Vein endothelial cell (primary cell): ENCODE results near the gene ZNF579. TPM values are rescaled to one million over a fixed set of nuclear protein-coding genes. Genes with fewer than 3 reads are reported as not detected.

Experiments used
- total RNA-seq: library from RNA; depleted of rRNA; stranded (reverse); fragments of >200 nt; gene quantifications from 2 replicates; pipeline ENCODE4 v1.2.3, GENCODE V29; 2012

The ZNF579 gene
- total RNA-seq = 5.1 and 11.8 TPM in 2 replicates

GRCh38 chr19:55580628-55581144, at the start of gene ZNF579:
Gene ZNF579 (minus strand): TSS chr19:55580848. CDS start chr19:55579639, 1,209 bp downstream.

DNA sequence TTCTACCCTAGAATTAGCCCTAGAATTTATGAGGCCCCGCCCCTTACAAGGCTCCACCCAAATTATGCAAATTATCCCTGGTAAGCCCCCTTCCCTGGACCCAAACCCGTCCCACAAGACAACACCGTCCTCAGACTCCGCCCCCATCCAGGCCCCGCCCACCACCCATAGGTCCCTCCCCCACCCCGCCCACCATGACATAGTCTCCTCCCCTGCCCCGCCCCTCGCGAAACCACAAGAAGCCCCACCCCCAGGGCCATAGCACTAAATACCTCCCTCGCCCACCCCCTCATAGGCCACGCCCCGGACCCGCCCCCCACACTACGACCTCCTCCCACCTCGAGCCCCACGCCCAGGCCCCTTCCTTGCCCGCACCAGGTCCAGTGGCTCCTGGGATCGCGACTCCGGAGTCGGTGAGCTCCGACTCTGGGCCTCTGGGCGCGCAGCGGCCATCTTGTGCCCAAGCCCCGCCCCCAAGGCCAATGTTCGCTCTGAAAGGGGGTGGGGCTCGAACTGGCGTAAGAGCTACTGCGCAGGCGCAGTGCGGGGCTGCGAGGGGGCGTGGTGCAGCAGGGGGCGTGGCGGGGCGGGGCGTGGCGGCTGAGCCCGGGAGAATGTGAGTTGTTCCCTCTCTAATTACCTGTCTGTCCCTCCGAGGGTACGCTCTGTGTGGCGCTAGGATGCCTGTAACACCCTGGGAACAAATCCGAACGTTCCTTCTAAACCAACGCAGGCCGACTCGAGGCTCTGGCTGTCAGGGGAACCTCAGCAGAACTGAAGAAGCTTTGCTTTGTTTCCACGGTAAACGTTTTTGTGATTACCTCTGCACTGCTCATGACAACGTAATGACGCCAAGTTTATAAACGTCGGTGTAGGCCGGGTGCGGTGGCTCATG, 43.7 kb upstream of the ZNF579 start, which contains the start of gene ZNF784:
TSS of gene ZNF784 (minus strand) at position 458 of the 895 bp plus-strand sequence. CDS start at position 453, 5 bp downstream.

GRCh38 chr19:55605637-55606470, 25.2 kb upstream of the ZNF579 start, which contains the start of gene ZNF865:
Gene ZNF865 (plus strand): TSS chr19:55605647. CDS start chr19:55613619, 7,972 bp downstream.

DNA sequence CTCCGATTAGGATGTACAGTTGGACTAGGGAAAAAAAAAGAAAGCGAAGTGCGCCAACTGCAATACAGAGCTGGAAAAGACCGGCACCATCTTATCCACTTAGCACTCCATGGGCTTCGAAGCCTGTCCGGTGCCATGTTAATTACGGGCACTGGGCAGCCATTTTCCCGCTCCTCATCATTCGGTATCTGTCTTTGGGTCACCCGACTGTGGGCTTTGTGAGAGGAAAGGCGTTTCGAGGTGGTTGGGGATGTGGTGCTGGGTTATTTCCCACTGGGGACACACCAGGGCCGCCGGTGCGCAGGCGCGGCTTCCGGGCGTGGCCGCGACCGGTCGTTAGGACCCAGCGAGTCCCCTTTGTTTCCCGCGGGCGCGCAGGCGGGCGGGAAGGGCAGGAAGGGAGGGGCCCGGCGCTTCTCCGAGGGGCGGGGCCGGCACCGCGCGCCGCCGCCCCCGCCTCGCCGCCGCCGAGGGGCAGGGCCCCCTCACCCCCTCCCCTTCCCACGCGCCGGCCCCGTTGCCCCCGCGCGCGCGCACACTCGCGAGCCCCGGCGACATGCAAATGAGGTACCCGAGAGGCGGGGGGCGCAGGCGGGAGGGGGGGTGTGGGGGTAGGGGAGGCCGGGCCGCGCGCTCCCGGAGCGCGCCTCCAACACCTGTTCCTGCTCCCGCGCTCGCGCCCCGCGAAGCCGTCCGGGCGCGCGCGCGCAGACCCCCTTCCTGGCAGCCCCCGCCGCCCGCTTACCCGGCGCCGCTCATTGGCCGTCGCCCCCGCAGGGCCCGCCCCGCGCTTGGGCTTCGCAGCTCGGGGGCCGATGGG, 19.4 kb upstream of the ZNF579 start, which contains the start of gene ZNF524:
TSS of gene ZNF524 (plus strand) at position 447 of the 820 bp plus-strand sequence. CDS start 1,825 bp downstream, outside the sequence.

DNA sequence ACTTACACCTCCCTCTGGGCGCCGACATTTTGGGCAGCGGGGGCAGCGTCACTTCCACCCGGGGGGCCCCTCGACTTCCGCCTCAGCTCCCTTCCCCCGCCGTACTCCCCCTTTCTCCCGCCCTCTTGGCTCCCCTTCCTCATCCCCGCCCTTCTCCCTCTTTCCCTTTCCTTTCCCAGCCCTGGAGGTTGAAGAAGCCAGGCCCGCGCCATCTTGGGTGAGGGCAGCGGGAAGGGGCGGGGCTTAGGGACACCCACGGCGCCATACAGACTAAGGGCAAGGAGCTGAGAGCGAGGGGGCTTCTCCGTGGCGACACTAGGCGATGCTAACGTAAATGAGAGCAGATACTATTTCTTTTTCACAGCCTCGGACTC, 18.8 kb upstream of the ZNF579 start, which contains the start of gene FIZ1:
TSS of gene FIZ1 (minus strand) at position 50 of the 374 bp plus-strand sequence. CDS start 1,652 bp downstream, outside the sequence.

DNA sequence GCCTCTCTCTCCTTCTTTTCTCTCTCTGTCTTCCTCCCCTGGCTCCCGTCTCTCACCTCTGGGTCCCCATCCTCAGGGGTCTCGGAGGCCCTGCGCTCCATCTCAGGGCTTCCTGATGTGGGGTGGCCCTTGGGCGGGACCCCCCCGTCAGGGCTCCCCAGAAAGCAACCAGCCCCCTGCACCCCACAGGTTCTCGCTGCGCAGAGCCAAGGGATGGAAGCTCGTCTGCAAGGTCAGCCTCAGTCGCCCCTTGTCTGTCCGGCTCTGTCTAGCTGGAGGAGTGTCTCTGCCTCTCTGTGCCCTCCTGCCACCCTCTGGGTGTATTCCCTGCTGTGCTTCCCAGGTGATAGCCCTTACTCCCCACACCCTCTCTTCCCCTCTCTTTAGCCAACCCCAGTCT, 35.2 kb downstream of the ZNF579 start, which contains the start of gene SBK3:
TSS of gene SBK3 (minus strand) at position 101 of the 400 bp plus-strand sequence. CDS start at position 101, 0 bp downstream.

DNA sequence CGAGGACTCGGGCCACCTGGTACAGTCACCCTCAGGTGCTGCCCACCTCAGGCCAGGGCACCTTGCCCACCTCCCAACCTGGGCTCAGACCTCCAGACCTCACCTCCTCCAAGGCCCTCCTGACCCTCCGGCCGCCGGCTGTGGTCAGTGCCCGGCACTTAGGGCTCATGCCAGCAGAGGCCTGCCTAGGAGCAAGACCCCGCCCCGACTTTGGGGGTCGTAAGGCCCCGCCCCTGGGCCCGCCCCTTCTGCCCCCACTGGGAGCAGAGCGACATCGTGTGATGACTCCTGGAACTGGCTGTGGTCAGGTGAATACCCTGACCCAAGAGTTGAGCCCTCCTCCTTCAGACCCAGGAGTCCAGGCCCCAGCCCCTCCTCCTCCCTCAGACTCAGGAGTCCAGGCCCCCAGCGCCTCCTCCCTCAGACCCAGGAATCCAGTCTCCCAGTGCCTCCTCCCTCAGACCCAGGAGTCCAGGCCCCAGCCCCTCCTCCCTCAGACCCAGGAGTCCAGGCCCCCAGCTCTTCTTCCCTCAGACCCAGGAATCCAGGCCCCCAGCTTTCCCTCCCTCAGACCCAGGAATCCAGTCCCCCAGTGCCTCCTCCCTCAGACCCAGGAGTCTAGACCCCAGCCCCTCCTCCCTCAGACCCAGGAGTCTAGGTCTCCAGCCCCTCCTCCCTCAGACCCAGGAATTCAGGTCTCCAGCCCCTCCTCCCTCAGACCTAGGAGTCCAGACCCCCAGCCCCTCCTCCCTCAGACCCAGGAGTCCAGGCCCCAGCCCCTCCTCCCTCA, 43.5 kb downstream of the ZNF579 start, which contains the start of gene SBK2:
TSS of gene SBK2 (minus strand) at position 183 of the 790 bp plus-strand sequence. CDS start 839 bp downstream, outside the sequence.

Other genes starting within 250 kb of the ZNF579 start
- 5.6 and 9.8 TPM in 2 replicates for gene KMT5C, start 241.0 kb downstream of the ZNF579 start, total RNA-seq
- gene COX6B2, start 226.1 kb downstream of the ZNF579 start, total RNA-seq = not detected in 2 replicates
- gene GARIN5B, start 217.6 kb downstream of the ZNF579 start, total RNA-seq = not detected in 2 replicates
- 0.33 TPM in 1 of 2 replicates, not detected in the other for gene IL11, start 210.4 kb downstream of the ZNF579 start, total RNA-seq
- gene TMEM190, start 204.0 kb downstream of the ZNF579 start, total RNA-seq = not detected in 2 replicates
- gene TMEM238, start 196.6 kb downstream of the ZNF579 start, total RNA-seq = 0.33 TPM in 1 of 2 replicates, not detected in the other
- 445 and 511 TPM in 2 replicates for gene RPL28, start 194.9 kb downstream of the ZNF579 start, total RNA-seq
- 106 and 121 TPM in 2 replicates for gene UBE2S, start 173.1 kb downstream of the ZNF579 start, total RNA-seq
- not detected in 2 replicates for gene SHISA7, start 137.5 kb downstream of the ZNF579 start, total RNA-seq
- gene ISOC2, start 119.2 kb downstream of the ZNF579 start, total RNA-seq = 60.9 and 67.6 TPM in 2 replicates
- not detected in 2 replicates for gene C19orf85, start 116.1 kb downstream of the ZNF579 start, total RNA-seq
- gene ZNF628, start 104.2 kb downstream of the ZNF579 start, total RNA-seq = 2.5 and 9.8 TPM in 2 replicates
- gene NAT14, start 95.7 kb downstream of the ZNF579 start, total RNA-seq = 10.7 and 15.7 TPM in 2 replicates
- gene SSC5D, start 92.4 kb downstream of the ZNF579 start, total RNA-seq = 0.33 and 0.57 TPM in 2 replicates
- not detected in 2 replicates for gene SBK2, start 43.7 kb downstream of the ZNF579 start, total RNA-seq
- under 0.01 and 0.10 TPM in 2 replicates for gene SBK3, start 35.3 kb downstream of the ZNF579 start, total RNA-seq
- 3.9 and 4.9 TPM in 2 replicates for gene FIZ1, start 18.7 kb upstream of the ZNF579 start, total RNA-seq
- gene ZNF524, start 19.4 kb upstream of the ZNF579 start, total RNA-seq = 11.9 and 13.7 TPM in 2 replicates
- gene ZNF865, start 24.8 kb upstream of the ZNF579 start, total RNA-seq = 1.2 and 2.0 TPM in 2 replicates
- 4.5 and 6.5 TPM in 2 replicates for gene ZNF784, start 43.7 kb upstream of the ZNF579 start, total RNA-seq
- 6.9 and 7.4 TPM in 2 replicates for gene ZNF580, start 60.2 kb upstream of the ZNF579 start, total RNA-seq
- 20.1 and 34.9 TPM in 2 replicates for gene ZNF581, start 62.8 kb upstream of the ZNF579 start, total RNA-seq
- gene CCDC106, start 67.4 kb upstream of the ZNF579 start, total RNA-seq = 9.4 and 14.0 TPM in 2 replicates
- 109 and 121 TPM in 2 replicates for gene U2AF2, start 74.2 kb upstream of the ZNF579 start, total RNA-seq
- gene EPN1, start 94.4 kb upstream of the ZNF579 start, total RNA-seq = 59.1 and 74.6 TPM in 2 replicates
- gene NLRP9, start 157.6 kb upstream of the ZNF579 start, total RNA-seq = not detected in 2 replicates
- 2.3 TPM in 1 of 2 replicates, not detected in the other for gene RFPL4A, start 178.2 kb upstream of the ZNF579 start, total RNA-seq
- 0.33 TPM in 1 of 2 replicates, not detected in the other for gene RFPL4AL1, start 188.3 kb upstream of the ZNF579 start, total RNA-seq